IMR-90 (cell line): ENCODE data around the gene RB1. TPM values are rescaled to one million over a fixed set of nuclear protein-coding genes. Genes with fewer than 3 reads are reported as not detected.

ENCODE experiments used
- ATAC-seq: fragments of 200-7000 bp; cut with Tn5 transposase; 2 replicates; pipeline ENCODE4 v1.9.1; 2020; ENCODE audit warnings: low read depth, mild to moderate bottlenecking, moderate library complexity
- BruUV-seq: library from RNA; stranded (reverse); fragments of 400-500 nt; replicated peaks from 2 replicates; lab custom pipeline; 2021; lab: Mats Ljungman, UMichigan
- CTCF ChIA-PET: fragments of 300-600 bp; formaldehyde crosslinking; extraction: SDS; loops from one replicate; lab custom pipeline; 2021; ENCODE audit warnings: antibody characterized with exemption; lab: Yijun Ruan, JAX
- POLR2A ChIA-PET: fragments of 300-600 bp; sonication (Branson Sonifier 250); formaldehyde crosslinking; loops from one replicate; lab custom pipeline; 2022; ENCODE audit warnings: antibody characterized with exemption; ENCODE audit not compliant: unreplicated experiment; lab: Charles Lee
- DNase-seq: peaks from one replicate; pipeline ENCODE4 v3.0.0; 2013
- H2AFZ ChIP-seq: replicated peaks from 2 replicates; pipeline ENCODE3; 2013; ENCODE audit warnings: low read length, mild to moderate bottlenecking; ENCODE audit not compliant: poor library complexity
- H2AK5ac ChIP-seq: 2 replicates; pipeline ENCODE4 v1.6.1; 2013; ENCODE audit warnings: low read depth, low read length, inconsistent platforms
- H2AK9ac ChIP-seq: replicated peaks from 2 replicates; pipeline ENCODE3; 2013; ENCODE audit warnings: mild to moderate bottlenecking, low read depth, low read length, moderate library complexity; ENCODE audit not compliant: poor library complexity
- H2BK120ac ChIP-seq: 2 replicates; pipeline ENCODE4 v1.6.1; 2013; ENCODE audit warnings: low read depth, low read length, inconsistent platforms
- H2BK15ac ChIP-seq: 3 replicates; pipeline ENCODE4 v1.6.1; 2013; ENCODE audit warnings: low read depth, low read length, inconsistent platforms
- H2BK20ac ChIP-seq: 2 replicates; pipeline ENCODE4 v1.6.1; 2013; ENCODE audit warnings: low read depth, mild to moderate bottlenecking, inconsistent platforms, low read length, moderate library complexity
- H2BK5ac ChIP-seq: 2 replicates; pipeline ENCODE4 v1.6.1; 2013; ENCODE audit warnings: mild to moderate bottlenecking, low read depth, low read length, inconsistent platforms; ENCODE audit not compliant: poor library complexity, severe bottlenecking
- H3K14ac ChIP-seq: replicated peaks from 2 replicates; pipeline ENCODE4 v1.6.1; 2013; ENCODE audit warnings: low read depth, low read length, inconsistent platforms
- H3K18ac ChIP-seq: 2 replicates; pipeline ENCODE4 v1.6.1; 2013; ENCODE audit warnings: low read depth, low read length, control low read depth
- H3K23ac ChIP-seq: 2 replicates; pipeline ENCODE4 v1.6.1; 2013; ENCODE audit warnings: low read depth, low read length, inconsistent platforms
- H3K27ac ChIP-seq: 2 replicates; pipeline ENCODE4 v1.5.1; 2013; ENCODE audit warnings: mild to moderate bottlenecking, control low read depth, low read length; ENCODE audit not compliant: insufficient read depth
- H3K27me3 ChIP-seq: 2 replicates; pipeline ENCODE4 v1.6.1; 2013; ENCODE audit warnings: low read length; ENCODE audit not compliant: control insufficient read depth, insufficient read depth
- H3K36me3 ChIP-seq: 2 replicates; pipeline ENCODE4 v1.6.1; 2013; ENCODE audit warnings: low read length, mixed read lengths; ENCODE audit not compliant: control insufficient read depth, insufficient read depth
- H3K4ac ChIP-seq: 2 replicates; pipeline ENCODE4 v1.6.1; 2013; ENCODE audit warnings: low read depth, low read length, inconsistent platforms
- H3K4me1 ChIP-seq: 2 replicates; pipeline ENCODE4 v1.6.1; 2013; ENCODE audit warnings: low read length, mixed read lengths; ENCODE audit not compliant: control insufficient read depth, insufficient read depth
- H3K4me2 ChIP-seq: 2 replicates; pipeline ENCODE4 v1.6.1; 2013; ENCODE audit warnings: low read depth, mild to moderate bottlenecking, control low read depth, low read length, moderate library complexity
- H3K4me3 ChIP-seq: 2 replicates; pipeline ENCODE4 v1.5.1; 2013; ENCODE audit warnings: low read depth, mild to moderate bottlenecking, control low read depth, low read length, moderate library complexity; ENCODE audit not compliant: insufficient read depth
- H3K56ac ChIP-seq: 2 replicates; pipeline ENCODE4 v1.6.1; 2013; ENCODE audit warnings: low read length, inconsistent platforms; ENCODE audit not compliant: insufficient read depth; ENCODE audit errors: extremely low read depth
- H3K79me1 ChIP-seq, 2 experiments: 2 replicates each; pipeline ENCODE4 v1.6.1; 2013; ENCODE audit warnings: low read length in 2 of 2, inconsistent platforms in 1 of 2, low read depth in 1 of 2
- H3K9ac ChIP-seq: 2 replicates; pipeline ENCODE4 v1.6.1; 2013; ENCODE audit warnings: low read depth, low read length, control low read depth
- H3K9me1 ChIP-seq: 2 replicates; pipeline ENCODE4 v1.6.1; 2013; ENCODE audit warnings: low read length, inconsistent platforms; ENCODE audit not compliant: insufficient read depth
- H3K9me3 ChIP-seq: 2 replicates; pipeline ENCODE4 v1.6.1; 2013; ENCODE audit warnings: low read length; ENCODE audit not compliant: control insufficient read depth, insufficient read depth
- H4K20me1 ChIP-seq: 2 replicates; pipeline ENCODE4 v1.6.1; 2013; ENCODE audit warnings: low read length, inconsistent platforms; ENCODE audit not compliant: insufficient read depth
- H4K5ac ChIP-seq: 2 replicates; pipeline ENCODE4 v1.6.1; 2013; ENCODE audit warnings: mild to moderate bottlenecking, low read depth, low read length, control low read depth
- H4K8ac ChIP-seq, 2 experiments: 2 replicates each; pipeline ENCODE4 v1.6.1; 2013; ENCODE audit warnings: low read depth in 2 of 2, low read length in 2 of 2, control low read depth in 1 of 2, inconsistent platforms in 1 of 2
- H4K91ac ChIP-seq: 2 replicates; pipeline ENCODE4 v1.6.1; 2013; ENCODE audit warnings: low read depth, low read length, inconsistent platforms; ENCODE audit not compliant: insufficient read depth
- CHD1 ChIP-seq: IDR thresholded peaks from 2 replicates; pipeline ENCODE4 v1.6.1; 2012; ENCODE audit warnings: low read depth, low read length, improper control_type of control experiment
- FOS ChIP-seq: fragments of 150-350 bp; IDR thresholded peaks from 2 replicates; pipeline ENCODE4 v1.6.1; 2016; ENCODE audit warnings: low read depth, low read length
- SMC3 ChIP-seq: fragments of 150-350 bp; IDR thresholded peaks from 2 replicates; pipeline ENCODE4 v1.6.1; 2016; ENCODE audit warnings: low read depth, mild to moderate bottlenecking, antibody characterized with exemption, low read length, moderate library complexity
- USF2 ChIP-seq: fragments of 150-350 bp; IDR thresholded peaks from 2 replicates; pipeline ENCODE4 v1.6.1; 2017; ENCODE audit warnings: mild to moderate bottlenecking, antibody characterized with exemption, low read length, low read depth
- WGBS, 2 experiments: methylation state at CpG; one replicate each; pipeline versions ENCODE4 v1.1.5 to v1.1.7; 2013; ENCODE audit warnings: missing lambda C conversion rate in 2 of 2; ENCODE audit not compliant: insufficient read length in 1 of 2; ENCODE audit errors: extremely low coverage in 2 of 2; 5-methylcytosine and 5-hydroxymethylcytosine counted together
- dilution Hi-C: fragments of 300-500 bp; cut with HindIII; formaldehyde crosslinking; loops from one replicate; pipeline ENCODE4 v1.14.3; 2018; ENCODE audit warnings: low sequenced_read_pairs; ENCODE audit not compliant: unreplicated experiment
- in situ Hi-C: fragments of 300-500 bp; cut with MboI; formaldehyde crosslinking; loops from 3 replicates; pipeline ENCODE4 v1.14.3; 2019; ENCODE audit warnings: low sequenced_read_pairs, inconsistent platforms, mixed read lengths
- intact Hi-C: fragments of 100-400 bp; cut with micrococcal nuclease; formaldehyde crosslinking; loops from 2 replicates; pipeline ENCODE4 v1.10.0; 2022
- polyA plus RNA-seq, 3 experiments: library from polyadenylated mRNA; depleted of rRNA; stranded (reverse); fragments of >200 nt; gene quantifications; 2 replicates each; pipeline ENCODE4 v1.2.3, GENCODE V29; 2012; ENCODE audit warnings: low replicate concordance in 1 of 3
- total RNA-seq: library from RNA; depleted of rRNA; stranded (reverse); fragments of >200 nt; gene quantifications from 2 replicates; pipeline ENCODE4 v1.2.3, GENCODE V29; 2012

RB1 gene
- total and polyA plus RNA-seq, 2 of the 4 experiments (the other 2 are of a cell fraction), result 11.4 to 15.4 TPM

- Histone ChIP-seq H4K20me1 (no peaks in the 10 kb centered on the region), H2AK5ac (no peak overlapping the region), H2BK15ac (no peak overlapping the region), H3K27ac (no peak overlapping the region), H3K4me1 (peaks cover 3% of the 10 kb centered on the region), H3K4me3 (no peak overlapping the region), H3K9me3 (no peaks in the 10 kb centered on the region), H3K4ac (no peak overlapping the region), H3K4me2 (no peak overlapping the region), H2BK120ac (no peak overlapping the region), H3K27me3 (no peaks in the 10 kb centered on the region), H3K14ac (no peak overlapping the region), H4K8ac (no peak overlapping the region), H3K79me1 (no peaks in the 10 kb centered on the region), H3K36me3 (0 out of 2 replicates have a peak, but pooled peaks cover 3% of the 10 kb centered on the region), H3K56ac (no peak overlapping the region), H4K91ac (no peak overlapping the region), H3K23ac (no peak overlapping the region), H2BK20ac (no peak overlapping the region), H3K9ac (no peak overlapping the region), H3K18ac (no peak overlapping the region), H4K5ac (no peak overlapping the region), H2BK5ac (no peak overlapping the region), H3K9me1 (no peaks in the 10 kb centered on the region), H2AK9ac (no peak overlapping the region), H2AFZ (no peak overlapping the region)
- intact Hi-C loops (no loop called here), dilution Hi-C loops (no loop called here), in situ Hi-C loops (no loop called here)
- WGBS, 2 experiments, result no CpG with 5 or more reads among the region's 3 CpGs
- TF ChIP-seq USF2 (no peak), FOS (no peak), SMC3 (no peak), CHD1 (no peak)
- ChIA-PET CTCF (interaction anchor here (0.7 kb wide), 1 partner anchor 11 kb away, joined by 3 read pairs; no protein-coding TSS in a partner anchor), POLR2A (no interaction called here)
- DNase-seq (no peak), ATAC-seq (no peak)
- no TSS peak for BruUV-seq
These were observed 180.0 kb downstream of the RB1 start for GRCh38 chr13:48483575-48483974.
